A673 (cell line): ENCODE data around the gene TCF12. TPM values are rescaled to one million over a fixed set of nuclear protein-coding genes. Genes with fewer than 3 reads are reported as not detected.

Experiments
- BruUV-seq: library from RNA; stranded (reverse); fragments of 400-500 nt; replicated peaks from 2 replicates; lab custom pipeline; 2021; lab: Mats Ljungman, UMichigan
- CTCF ChIA-PET: fragments of 300-600 bp; sonication (Branson Sonifier 250); formaldehyde crosslinking; loops from one replicate; lab custom pipeline; 2022; ENCODE audit warnings: antibody characterized with exemption; lab: Charles Lee
- POLR2A ChIA-PET: fragments of 300-600 bp; sonication (Branson Sonifier 250); formaldehyde crosslinking; loops from one replicate; lab custom pipeline; 2022; ENCODE audit warnings: antibody characterized with exemption; ENCODE audit not compliant: low non-redundant PET; lab: Charles Lee
- DNase-seq: peaks from one replicate; pipeline ENCODE4 v3.0.0-alpha.2; 2015; ENCODE audit warnings: low spot score
- H3K27ac ChIP-seq: fragments of 200-600 bp; sonication (generic); 2 replicates; pipeline ENCODE4 v1.5.1; 2016; ENCODE audit warnings: mixed run types, low read depth, mild to moderate bottlenecking, mixed read lengths, antibody characterized with exemption, low read length; ENCODE audit not compliant: poor library complexity, severe bottlenecking
- H3K27me3 ChIP-seq: fragments of 200-600 bp; sonication (generic); replicated peaks from 2 replicates; pipeline ENCODE4 v1.6.1; 2017; ENCODE audit warnings: mixed run types, low read depth, mild to moderate bottlenecking, mixed read lengths, antibody characterized with exemption, low read length; ENCODE audit not compliant: insufficient read depth, poor library complexity
- H3K36me3 ChIP-seq: fragments of 200-600 bp; sonication (generic); 2 replicates; pipeline ENCODE4 v1.6.1; 2016; ENCODE audit warnings: mixed run types, mild to moderate bottlenecking, mixed read lengths, antibody characterized with exemption, low read length; ENCODE audit not compliant: insufficient read depth, poor library complexity, severe bottlenecking
- H3K4me1 ChIP-seq: fragments of 200-600 bp; sonication (generic); 2 replicates; pipeline ENCODE4 v1.6.1; 2017; ENCODE audit warnings: mixed run types, mild to moderate bottlenecking, mixed read lengths, antibody characterized with exemption, low read length; ENCODE audit not compliant: insufficient read depth, poor library complexity, severe bottlenecking
- H3K4me3 ChIP-seq: fragments of 200-600 bp; sonication (generic); 2 replicates; pipeline ENCODE4 v1.5.1; 2016; ENCODE audit warnings: low read depth, mixed run types, mild to moderate bottlenecking, mixed read lengths, low read length; ENCODE audit not compliant: poor library complexity, severe bottlenecking
- H3K9me3 ChIP-seq: fragments of 200-600 bp; sonication (generic); 2 replicates; pipeline ENCODE4 v1.6.1; 2016; ENCODE audit warnings: mixed run types, low read depth, mild to moderate bottlenecking, mixed read lengths, antibody characterized with exemption, low read length; ENCODE audit not compliant: poor library complexity, severe bottlenecking
- CTCF ChIP-seq: fragments of 300-800, 200-600 bp; sonication (generic); conservative IDR thresholded peaks from 2 replicates; pipeline ENCODE4 v1.5.1; 2017; ENCODE audit warnings: low read depth, mild to moderate bottlenecking, antibody characterized with exemption, low read length, moderate library complexity, mixed read lengths
- EZH2 ChIP-seq: fragments of 200-600 bp; sonication (generic); IDR thresholded peaks from 2 replicates; pipeline ENCODE4 v1.6.1; 2017; ENCODE audit warnings: borderline replicate concordance, low read depth, mild to moderate bottlenecking, mixed read lengths, antibody characterized with exemption, low read length; ENCODE audit not compliant: poor library complexity, severe bottlenecking
- intact Hi-C: fragments of 100-400 bp; cut with micrococcal nuclease; formaldehyde crosslinking; loops from one replicate; pipeline ENCODE4 v1.10.0; 2022; ENCODE audit not compliant: unreplicated experiment
- total RNA-seq: library from RNA; stranded (reverse); gene quantifications from 2 replicates; pipeline ENCODE4 v1.2.3, GENCODE V29; 2021

The TCF12 gene
- total RNA-seq, 1 experiment from 2014 or later = 351 TPM

GRCh38 chr15:57134851-57135250, 216.4 kb downstream of the TCF12 start:
- TF ChIP-seq CTCF = no peak
- TF ChIP-seq EZH2 = no peak
- Histone ChIP-seq H3K27me3 (no peaks in the 10 kb centered on the region), H3K9me3 (no peaks in the 10 kb centered on the region), H3K4me3 (no peak overlapping the region), H3K36me3 (no peaks in the 10 kb centered on the region), H3K27ac (peak overlapping the region; percentile 52), H3K4me1 (peaks cover 64% of the 10 kb centered on the region)
- ChIA-PET CTCF (interaction anchor here (0.9 kb wide), 1 partner anchor 392 kb away, joined by 7 read pairs; no protein-coding TSS in a partner anchor), POLR2A (interaction anchor here (0.5 to 0.7 kb wide), 3 partner anchors 11 to 1097 kb away, joined by 3 to 5 read pairs (median 5); no protein-coding TSS in a partner anchor)
- DNase-seq = peak; percentile 91
- intact Hi-C loops = loop anchor here (2.0 to 5.0 kb wide), 2 partner anchors 216 to 638 kb away; partner anchors contain the start of gene TCF12
- BruUV-seq = no TSS peak

- Histone ChIP-seq H3K27ac (peak overlapping the region; percentile 52), H3K27me3 (no peaks in the 10 kb centered on the region), H3K4me3 (no peak overlapping the region), H3K4me1 (peaks cover 66% of the 10 kb centered on the region), H3K36me3 (no peaks in the 10 kb centered on the region), H3K9me3 (no peaks in the 10 kb centered on the region)
- no TSS peak for BruUV-seq
- ChIA-PET CTCF (interaction anchor here (0.6 to 1.5 kb wide), 2 partner anchors 10 to 597 kb away, joined by 3 read pairs; no protein-coding TSS in a partner anchor), POLR2A (interaction anchor here (0.7 kb wide), 1 partner anchor 9 kb away, joined by 3 read pairs; no protein-coding TSS in a partner anchor)
- DNase-seq = no peak
- intact Hi-C loops = loop anchor here (2.0 to 5.0 kb wide), 2 partner anchors 217 to 638 kb away; partner anchors contain the start of gene TCF12
- TF ChIP-seq EZH2 = no peak
- TF ChIP-seq CTCF = no peak
Observed at GRCh38 chr15:57135800-57136199, 217.4 kb downstream of the TCF12 start.

GRCh38 chr15:57138349-57138788, 219.9 kb downstream of the TCF12 start:
- Histone ChIP-seq H3K4me1 (peaks cover 69% of the 10 kb centered on the region), H3K36me3 (no peaks in the 10 kb centered on the region), H3K9me3 (no peaks in the 10 kb centered on the region), H3K4me3 (no peak overlapping the region), H3K27me3 (no peaks in the 10 kb centered on the region), H3K27ac (no peak overlapping the region)
- POLR2A ChIA-PET = interaction anchor here (0.7 kb wide), 1 partner anchor 418 kb away, joined by 3 read pairs; no protein-coding TSS in a partner anchor
- TF ChIP-seq EZH2 (no peak), CTCF (peak; percentile 87)
- BruUV-seq = no TSS peak
- CTCF ChIA-PET = no interaction called here
- intact Hi-C loops = loop anchor here (5.0 kb wide), 1 partner anchor 641 kb away; no protein-coding TSS in a partner anchor
- peak; percentile 86 for DNase-seq
